NCI-H460 (cell line): ENCODE data around the gene SCP2D1. TPM values are rescaled to one million over a fixed set of nuclear protein-coding genes. Genes with fewer than 3 reads are reported as not detected.

Experiments
- DNase-seq: peaks from one replicate; pipeline ENCODE4 v3.0.0-alpha.2; 2016; ENCODE audit warnings: low read depth; ENCODE audit errors: extremely low read depth
- total RNA-seq: library from RNA; depleted of rRNA; stranded (reverse); fragments of >200 nt; shearing (Covaris generic); gene quantifications from 2 replicates; pipeline ENCODE4 v1.2.3, GENCODE V29; 2014; rRNA removed

SCP2D1 gene
- total RNA-seq, 1 experiment from 2014 or later: not detected

DNA sequence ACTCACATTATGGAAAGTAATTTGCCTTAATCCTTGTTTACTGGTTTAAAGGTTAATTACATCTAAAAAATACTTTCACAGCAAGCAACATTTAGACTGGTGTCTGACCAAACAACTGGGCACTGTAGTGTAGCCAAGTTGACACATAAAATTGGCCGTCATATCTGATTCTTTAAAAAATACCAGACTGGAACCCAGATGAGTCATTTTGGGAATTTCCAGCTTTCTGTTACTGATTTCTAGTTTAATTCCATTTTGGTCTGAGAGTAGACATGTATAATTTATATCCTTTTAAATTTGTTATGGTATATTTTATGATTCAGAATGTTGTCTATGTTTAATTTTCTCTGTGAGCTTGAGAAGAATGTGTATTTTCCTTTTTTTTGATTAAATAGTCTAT, 44.1 kb downstream of the SCP2D1 start:
- DNase-seq: no peak

GRCh38 chr20:18858816-18859215, 45.2 kb downstream of the SCP2D1 start:
- DNase-seq: no peak

Other genes starting within 250 kb of the SCP2D1 start
- 163 and 170 TPM in 2 replicates for gene SMIM26, start 246.4 kb upstream of the SCP2D1 start, total RNA-seq
- 94.6 and 102 TPM in 2 replicates for gene DTD1, start 225.7 kb upstream of the SCP2D1 start, total RNA-seq